RWPE2 (cell line): ENCODE data around the gene ZNF41.
"Not testable (repeated sequence)": the region's sequence is repeated elsewhere in the genome, so short reads cannot be mapped to it uniquely, and the experiment has no call there.

Experiments used
- ATAC-seq: fragments of 200-7000 bp; cut with Tn5 transposase; 3 replicates; pipeline ENCODE4 v1.9.1; 2021; ENCODE audit warnings: low read depth
- DNase-seq: peaks from one replicate; pipeline ENCODE4 v3.0.0-alpha.2; 2020; ENCODE audit warnings: low spot score
- H3K27ac ChIP-seq: fragments of 450-650 bp; 2 replicates; pipeline ENCODE4 v1.5.1; 2017; ENCODE audit warnings: mild to moderate bottlenecking; ENCODE audit not compliant: poor library complexity, severe bottlenecking
- H3K27me3 ChIP-seq: fragments of 250-450 bp; sonication (Bioruptor Pico); 2 replicates; pipeline ENCODE4 v1.5.1; 2021; ENCODE audit warnings: mild to moderate bottlenecking, moderate library complexity; ENCODE audit not compliant: insufficient read depth, poor library complexity, severe bottlenecking
- H3K36me3 ChIP-seq: fragments of 250-450 bp; sonication (Bioruptor Pico); 2 replicates; pipeline ENCODE4 v1.5.1; 2020; ENCODE audit warnings: low read depth, mild to moderate bottlenecking, moderate library complexity
- H3K4me1 ChIP-seq: fragments of 250-450 bp; sonication (Bioruptor Pico); 2 replicates; pipeline ENCODE4 v1.5.1; 2021; ENCODE audit warnings: mild to moderate bottlenecking, moderate library complexity; ENCODE audit not compliant: insufficient read depth, poor library complexity, severe bottlenecking
- H3K4me3 ChIP-seq: fragments of 250-450 bp; sonication (Bioruptor Pico); 2 replicates; pipeline ENCODE4 v1.5.1; 2021; ENCODE audit warnings: mild to moderate bottlenecking, moderate library complexity; ENCODE audit not compliant: severe bottlenecking
- H3K9me3 ChIP-seq: fragments of 250-450 bp; sonication (Bioruptor Pico); 2 replicates; pipeline ENCODE4 v1.5.1; 2021; ENCODE audit warnings: mild to moderate bottlenecking, moderate library complexity; ENCODE audit not compliant: severe bottlenecking
- TF ChIP-seq, protein P1 (sequence below): fragments of 450-650 bp; IDR thresholded peaks from one replicate; pipeline ENCODE4 v1.5.1; 2017; ENCODE audit warnings: mild to moderate bottlenecking, moderate library complexity; ENCODE audit not compliant: poor library complexity, severe bottlenecking

Gene ZNF41

DNA sequence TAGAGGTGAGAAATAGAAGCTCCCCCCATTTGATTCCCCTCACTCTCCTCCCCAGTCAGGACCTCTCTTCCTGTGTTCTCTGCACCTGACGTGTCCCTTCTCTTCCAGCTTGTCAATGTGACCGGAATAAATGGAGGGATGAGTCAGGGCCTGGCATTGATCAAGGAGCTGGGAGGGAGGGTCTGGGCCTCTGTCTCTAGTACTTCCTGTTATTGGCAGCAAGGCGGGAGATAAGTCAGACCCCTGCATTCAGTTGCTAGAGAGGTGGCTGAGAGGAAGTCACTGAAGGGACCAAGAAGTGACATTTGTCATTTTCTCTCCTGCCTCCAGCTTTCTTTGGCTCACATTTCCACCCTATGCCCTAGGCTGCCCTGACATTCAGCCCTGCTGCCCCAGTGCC is 35.1 kb upstream of the ZNF41 start:
- no peaks in the 10 kb centered on the region for H3K27me3 ChIP-seq
- ATAC-seq = no peak
- no peak for DNase-seq
- H3K4me3 ChIP-seq = no peak overlapping the region
- peak overlapping the region; percentile 92 for H3K27ac ChIP-seq
- peaks cover 35% of the 10 kb centered on the region for H3K4me1 ChIP-seq
- no peaks in the 10 kb centered on the region for H3K36me3 ChIP-seq
- H3K9me3 ChIP-seq = no peaks in the 10 kb centered on the region
- TF ChIP-seq, protein P1, sequence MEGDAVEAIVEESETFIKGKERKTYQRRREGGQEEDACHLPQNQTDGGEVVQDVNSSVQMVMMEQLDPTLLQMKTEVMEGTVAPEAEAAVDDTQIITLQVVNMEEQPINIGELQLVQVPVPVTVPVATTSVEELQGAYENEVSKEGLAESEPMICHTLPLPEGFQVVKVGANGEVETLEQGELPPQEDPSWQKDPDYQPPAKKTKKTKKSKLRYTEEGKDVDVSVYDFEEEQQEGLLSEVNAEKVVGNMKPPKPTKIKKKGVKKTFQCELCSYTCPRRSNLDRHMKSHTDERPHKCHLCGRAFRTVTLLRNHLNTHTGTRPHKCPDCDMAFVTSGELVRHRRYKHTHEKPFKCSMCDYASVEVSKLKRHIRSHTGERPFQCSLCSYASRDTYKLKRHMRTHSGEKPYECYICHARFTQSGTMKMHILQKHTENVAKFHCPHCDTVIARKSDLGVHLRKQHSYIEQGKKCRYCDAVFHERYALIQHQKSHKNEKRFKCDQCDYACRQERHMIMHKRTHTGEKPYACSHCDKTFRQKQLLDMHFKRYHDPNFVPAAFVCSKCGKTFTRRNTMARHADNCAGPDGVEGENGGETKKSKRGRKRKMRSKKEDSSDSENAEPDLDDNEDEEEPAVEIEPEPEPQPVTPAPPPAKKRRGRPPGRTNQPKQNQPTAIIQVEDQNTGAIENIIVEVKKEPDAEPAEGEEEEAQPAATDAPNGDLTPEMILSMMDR = no peak

DNA sequence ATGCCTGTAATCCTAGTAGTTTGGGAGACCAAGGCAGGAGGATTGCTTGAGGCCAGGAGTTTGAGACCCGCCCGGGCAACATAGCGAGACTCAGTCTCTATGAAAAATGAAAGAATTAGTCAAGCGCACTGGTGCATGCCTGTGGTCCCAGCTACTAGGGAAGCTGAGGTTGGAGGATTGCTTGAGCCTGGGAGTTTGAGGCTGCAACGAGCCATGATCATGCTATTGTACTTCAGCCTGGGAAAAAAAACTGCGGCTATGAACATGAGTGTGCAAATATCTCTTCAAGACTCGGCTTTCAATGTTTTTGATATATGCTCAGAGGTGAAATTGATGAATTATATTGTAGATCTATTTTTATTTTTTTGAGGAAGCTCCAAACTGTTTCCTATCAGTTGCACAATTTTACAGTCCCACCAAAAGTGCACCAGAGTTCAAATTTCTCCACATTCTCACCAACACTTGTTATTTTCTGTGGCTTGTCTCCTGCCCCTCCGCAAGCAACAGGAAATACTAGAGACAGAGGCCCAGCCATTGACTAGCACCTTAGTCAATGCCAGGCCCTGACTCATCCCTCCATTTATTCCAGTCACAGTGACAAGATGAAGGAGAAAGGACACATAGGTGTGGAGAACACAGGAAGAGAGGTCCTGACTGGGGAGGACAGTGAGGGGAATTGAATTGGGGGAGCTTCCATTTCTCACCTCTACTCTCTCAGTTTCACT is 33.1 kb upstream of the ZNF41 start:
- peak overlapping the region; percentile 92 for H3K27ac ChIP-seq
- peak; percentile 58; the same call in 2 of the 3 replicates for ATAC-seq
- H3K4me1 ChIP-seq = peaks cover 35% of the 10 kb centered on the region
- DNase-seq = no peak
- no peaks in the 10 kb centered on the region for H3K36me3 ChIP-seq
- H3K9me3 ChIP-seq = no peaks in the 10 kb centered on the region
- TF ChIP-seq, protein P1 = no peak
- H3K27me3 ChIP-seq = no peaks in the 10 kb centered on the region
- H3K4me3 ChIP-seq = no peak overlapping the region

DNA sequence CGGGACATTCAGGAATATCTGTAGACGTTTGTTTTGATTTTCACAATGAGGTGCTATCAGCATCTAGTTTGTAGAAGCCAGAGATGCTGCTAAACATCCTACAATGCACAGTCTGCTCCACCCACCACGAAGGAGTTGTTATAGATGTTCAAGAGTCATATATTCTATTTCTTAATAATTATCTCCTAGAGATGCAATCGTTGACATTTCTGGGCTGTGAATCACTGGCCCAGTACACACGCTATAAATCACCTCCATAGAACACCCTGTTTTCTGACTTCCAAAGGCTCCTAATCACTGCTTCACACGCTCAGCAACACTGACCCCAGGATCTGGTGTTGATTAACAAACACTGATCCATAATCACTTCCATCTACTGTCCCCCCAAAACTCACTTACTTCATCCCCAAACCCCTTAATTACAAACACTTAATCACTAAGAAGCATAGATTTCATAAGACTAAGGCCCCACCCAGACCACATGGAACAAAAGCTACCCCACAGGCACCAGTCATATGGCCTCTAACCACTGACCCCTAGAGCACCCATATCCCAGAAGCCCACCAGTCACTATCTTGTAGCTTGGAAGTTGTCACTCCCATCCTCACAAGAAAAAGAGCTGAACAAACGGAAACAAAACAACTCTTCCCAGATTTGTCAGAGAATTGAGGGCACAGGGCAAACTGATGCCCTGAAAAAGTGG is 31.7 kb upstream of the ZNF41 start:
- DNase-seq (no peak), ATAC-seq (peak; percentile 80)
- Histone ChIP-seq H3K27me3 (no peaks in the 10 kb centered on the region), H3K9me3 (no peaks in the 10 kb centered on the region), H3K4me3 (no peak overlapping the region), H3K4me1 (peaks cover 35% of the 10 kb centered on the region), H3K27ac (peak overlapping the region; percentile 92), H3K36me3 (no peaks in the 10 kb centered on the region)
- TF ChIP-seq, protein P1 = no peak

DNA sequence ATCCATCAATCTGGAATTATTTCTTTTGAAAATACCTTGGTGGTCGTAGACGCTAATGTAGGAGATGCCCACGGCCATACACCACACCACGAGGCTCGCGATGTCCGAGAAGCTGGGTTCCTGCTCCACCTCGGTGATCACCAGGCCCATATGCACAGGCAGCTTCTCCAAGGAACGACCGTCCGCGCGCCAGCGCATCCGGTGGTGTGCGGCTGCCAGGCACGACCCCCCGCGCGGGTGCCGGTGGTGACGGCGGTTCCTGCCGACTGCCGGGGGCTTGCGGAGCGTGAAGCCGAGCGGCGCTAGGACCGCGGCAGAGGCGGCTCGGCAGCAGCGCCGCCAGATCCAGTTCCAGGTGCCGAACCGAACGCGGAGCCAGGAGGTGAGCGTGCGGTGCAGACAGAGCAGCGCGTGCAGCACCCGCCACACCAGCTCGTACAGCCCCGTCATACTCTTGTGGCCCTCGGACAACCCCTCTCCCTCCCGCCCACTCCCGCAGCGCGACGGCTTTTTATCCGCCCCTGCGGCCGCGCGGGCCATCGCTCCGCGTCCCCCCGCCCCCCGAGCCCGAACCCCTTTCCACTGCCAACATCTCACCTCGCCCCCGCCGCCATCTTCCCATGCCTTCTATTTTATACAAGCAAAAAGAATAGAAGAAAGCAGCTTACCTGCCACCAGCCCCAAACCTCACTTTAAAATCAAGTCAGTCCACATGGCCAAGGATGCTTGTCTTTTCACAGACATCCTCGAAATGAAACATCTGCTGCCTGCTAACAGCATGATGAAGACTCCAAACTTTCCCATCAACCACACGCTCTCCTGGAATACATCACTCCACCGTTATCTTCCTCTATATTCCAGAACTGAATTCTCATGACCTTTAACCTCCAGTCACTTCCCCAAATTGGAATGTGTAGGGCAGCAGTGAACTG is 30.3 kb upstream of the ZNF41 start:
- peak; percentile 33; the same call in 2 of the 3 replicates for ATAC-seq
- Histone ChIP-seq H3K4me1 (peaks cover 33% of the 10 kb centered on the region), H3K4me3 (peak overlapping the region; percentile 17), H3K27ac (peak overlapping the region; percentile 92)
- H3K36me3 ChIP-seq, H3K9me3 ChIP-seq, H3K27me3 ChIP-seq, DNase-seq: not testable (repeated sequence)

- not testable (repeated sequence) for H3K36me3 ChIP-seq, H3K27me3 ChIP-seq, H3K9me3 ChIP-seq, DNase-seq, ATAC-seq
- Histone ChIP-seq H3K4me3 (peak overlapping the region; percentile 17), H3K4me1 (peaks cover 27% of the 10 kb centered on the region), H3K27ac (peak overlapping the region; percentile 92)
These were observed 29.4 kb upstream of the ZNF41 start for GRCh38 chrX:47512383-47512782.
